ENCODE data around the gene GJB1.

GJB1 gene

DNA sequence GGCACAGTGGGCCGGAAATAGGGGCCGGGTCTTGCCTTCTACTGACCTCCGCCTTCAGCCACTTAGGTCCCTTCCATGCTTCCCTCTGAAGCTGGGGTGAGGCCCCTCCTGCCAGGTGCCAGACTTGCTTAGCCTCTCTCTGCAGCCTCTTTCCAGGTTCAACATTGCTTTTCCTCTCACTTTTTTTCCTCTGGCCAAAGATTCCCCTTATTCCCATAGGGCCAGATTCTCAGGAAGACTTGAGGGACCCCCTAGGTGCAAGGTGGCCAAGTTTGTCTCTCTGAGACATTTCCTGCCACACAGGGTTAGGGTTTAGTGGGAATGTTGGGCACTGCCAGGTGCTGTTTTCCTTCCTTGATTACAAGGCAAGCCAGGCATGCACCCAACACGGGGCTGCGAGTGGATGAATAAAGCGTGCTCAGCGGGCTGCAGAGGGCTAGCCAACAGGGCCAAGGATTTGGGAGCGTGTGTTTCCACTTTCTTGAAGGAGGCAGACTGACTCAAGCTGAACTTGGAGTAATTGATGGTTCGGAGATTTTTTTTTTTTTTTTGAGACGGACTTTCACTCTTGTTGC, 7.6 kb upstream of the GJB1 start:
- no peak for DNase-seq

DNA sequence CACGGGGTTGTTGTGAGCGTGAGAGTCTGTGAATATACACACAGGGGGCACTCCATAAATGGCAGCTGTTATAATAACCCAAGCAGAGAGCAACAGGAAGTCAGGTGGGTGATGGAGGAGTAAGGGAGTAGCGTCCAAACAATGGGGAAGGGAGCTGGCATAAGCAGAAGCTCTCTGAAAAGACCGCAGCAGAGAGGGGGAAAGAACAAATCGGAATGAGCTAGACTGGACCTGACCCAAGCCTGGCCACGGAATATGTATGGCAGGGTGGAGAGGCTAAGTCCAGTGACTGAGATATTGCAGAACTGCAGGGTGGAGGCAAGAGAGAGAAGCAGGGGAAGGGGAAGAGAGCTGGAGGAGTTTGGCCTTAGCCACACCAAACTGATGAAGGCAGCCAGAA, 6.5 kb upstream of the GJB1 start:
- no peak for DNase-seq

DNA sequence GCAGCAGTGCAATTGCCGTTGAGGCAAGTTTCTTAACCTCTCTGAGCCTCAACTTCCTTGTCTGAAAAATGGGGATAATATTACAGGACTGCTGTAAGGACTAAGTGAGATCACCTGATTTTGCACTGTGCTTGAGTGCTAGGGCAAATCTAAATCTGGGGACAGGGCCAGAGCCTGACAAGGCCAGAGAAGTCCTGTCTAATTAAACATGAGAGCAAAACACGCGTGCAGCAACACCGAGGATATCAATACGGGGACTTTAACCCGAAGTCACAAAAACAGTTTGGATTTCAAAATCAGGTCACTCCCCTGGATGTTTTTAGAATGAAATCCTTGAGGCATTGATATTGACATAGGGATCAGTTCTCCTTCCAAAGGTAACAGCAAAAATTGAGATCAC, 5.7 kb upstream of the GJB1 start:
- no peak for DNase-seq

DNA sequence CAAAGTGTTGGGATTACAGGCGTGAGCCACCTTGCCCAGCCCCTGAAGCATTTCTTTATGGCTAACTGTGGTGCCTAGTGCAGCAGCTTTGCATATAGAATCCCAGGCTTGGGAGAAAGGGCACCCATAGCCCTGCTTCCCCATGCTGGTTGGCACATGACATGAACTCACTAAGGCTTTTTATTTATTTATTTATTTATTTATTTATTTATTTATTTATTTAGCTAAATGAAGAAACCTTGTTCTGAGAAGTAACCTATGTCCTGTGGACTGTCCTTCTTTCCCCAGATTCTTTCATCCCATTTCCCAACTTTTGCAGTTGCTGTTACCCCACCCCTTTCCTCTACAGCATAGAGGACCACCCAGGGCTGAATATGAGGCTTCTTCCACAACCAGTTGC, 1.9 kb upstream of the GJB1 start:
- no peak for DNase-seq

DNA sequence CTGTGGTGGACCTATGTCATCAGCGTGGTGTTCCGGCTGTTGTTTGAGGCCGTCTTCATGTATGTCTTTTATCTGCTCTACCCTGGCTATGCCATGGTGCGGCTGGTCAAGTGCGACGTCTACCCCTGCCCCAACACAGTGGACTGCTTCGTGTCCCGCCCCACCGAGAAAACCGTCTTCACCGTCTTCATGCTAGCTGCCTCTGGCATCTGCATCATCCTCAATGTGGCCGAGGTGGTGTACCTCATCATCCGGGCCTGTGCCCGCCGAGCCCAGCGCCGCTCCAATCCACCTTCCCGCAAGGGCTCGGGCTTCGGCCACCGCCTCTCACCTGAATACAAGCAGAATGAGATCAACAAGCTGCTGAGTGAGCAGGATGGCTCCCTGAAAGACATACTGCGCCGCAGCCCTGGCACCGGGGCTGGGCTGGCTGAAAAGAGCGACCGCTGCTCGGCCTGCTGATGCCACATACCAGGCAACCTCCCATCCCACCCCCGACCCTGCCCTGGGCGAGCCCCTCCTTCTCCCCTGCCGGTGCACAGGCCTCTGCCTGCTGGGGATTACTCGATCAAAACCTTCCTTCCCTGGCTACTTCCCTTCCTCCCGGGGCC, 1.2 kb downstream of the GJB1 start:
- DNase-seq, result no peak

DNA sequence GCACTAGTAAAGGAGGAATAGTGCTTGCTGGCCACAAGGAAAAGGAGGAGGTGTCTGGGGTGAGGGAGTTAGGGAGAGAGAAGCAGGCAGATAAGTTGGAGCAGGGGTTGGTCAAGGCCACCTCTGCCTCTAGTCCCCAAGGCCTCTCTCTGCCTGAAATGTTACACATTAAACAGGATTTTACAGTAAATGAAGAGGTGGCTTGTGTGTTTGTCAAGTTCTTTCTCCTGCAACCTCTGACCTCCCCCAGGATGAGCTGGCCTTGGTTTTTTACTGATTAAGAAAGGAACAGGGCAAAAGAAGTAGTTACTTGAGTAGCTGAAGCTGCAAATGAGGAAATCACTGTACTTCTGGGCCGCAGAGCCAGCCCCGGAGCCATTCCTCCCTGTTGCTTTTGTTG, 2.0 kb downstream of the GJB1 start:
- DNase-seq, result no peak

DNA sequence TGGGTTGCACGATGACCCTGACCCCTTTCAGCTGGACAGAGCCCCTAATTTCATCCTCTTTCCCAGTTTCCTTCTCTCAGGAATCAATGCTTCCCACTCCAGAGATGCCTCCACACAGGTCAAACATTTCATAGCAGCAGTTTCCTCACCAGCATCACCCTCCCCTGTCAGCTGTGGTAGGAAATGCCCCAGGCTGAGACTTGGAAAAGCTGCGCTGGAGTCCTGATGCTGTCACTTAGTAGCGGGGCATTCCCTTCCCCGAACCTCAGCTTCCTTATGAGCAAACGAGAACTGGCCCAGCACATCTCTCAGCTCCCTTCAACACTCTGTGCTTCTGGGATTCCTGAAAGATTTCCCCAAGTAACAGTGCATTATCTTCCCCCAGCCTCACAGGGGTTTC, 2.7 kb downstream of the GJB1 start:
- DNase-seq, result no peak

DNA sequence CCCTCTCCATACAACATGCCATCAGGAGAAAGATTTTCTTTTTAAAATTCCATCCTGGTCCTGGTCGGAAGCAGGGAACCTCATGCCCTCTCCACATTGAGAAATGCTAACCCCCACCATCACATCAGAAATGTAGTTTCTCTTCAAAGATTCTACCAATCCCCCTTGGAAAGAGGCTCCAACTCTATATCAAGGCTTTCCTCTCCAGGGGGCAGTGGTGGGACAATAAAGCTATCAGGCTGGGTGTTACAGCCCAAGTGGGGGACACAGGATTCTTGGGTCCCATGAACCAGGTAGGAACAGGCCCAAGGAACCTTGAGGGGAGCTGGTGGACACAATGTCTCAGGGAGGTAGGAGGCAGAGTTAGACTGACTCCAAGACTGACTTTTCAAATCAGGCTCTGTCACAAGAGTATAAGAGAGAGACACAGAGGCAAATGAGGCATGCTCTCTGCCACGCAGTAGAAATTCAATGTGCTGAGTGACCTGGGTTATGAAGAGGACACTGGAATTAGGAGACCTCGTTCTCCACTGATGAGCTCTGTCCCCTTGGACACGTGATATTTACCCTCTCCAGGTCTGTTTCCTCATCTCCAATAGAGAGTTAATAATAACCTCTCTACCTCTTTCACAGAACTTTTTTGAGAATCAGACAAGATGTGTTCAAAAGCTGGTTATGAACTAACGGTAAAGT, 4.5 kb downstream of the GJB1 start:
- DNase-seq, result no peak

DNA sequence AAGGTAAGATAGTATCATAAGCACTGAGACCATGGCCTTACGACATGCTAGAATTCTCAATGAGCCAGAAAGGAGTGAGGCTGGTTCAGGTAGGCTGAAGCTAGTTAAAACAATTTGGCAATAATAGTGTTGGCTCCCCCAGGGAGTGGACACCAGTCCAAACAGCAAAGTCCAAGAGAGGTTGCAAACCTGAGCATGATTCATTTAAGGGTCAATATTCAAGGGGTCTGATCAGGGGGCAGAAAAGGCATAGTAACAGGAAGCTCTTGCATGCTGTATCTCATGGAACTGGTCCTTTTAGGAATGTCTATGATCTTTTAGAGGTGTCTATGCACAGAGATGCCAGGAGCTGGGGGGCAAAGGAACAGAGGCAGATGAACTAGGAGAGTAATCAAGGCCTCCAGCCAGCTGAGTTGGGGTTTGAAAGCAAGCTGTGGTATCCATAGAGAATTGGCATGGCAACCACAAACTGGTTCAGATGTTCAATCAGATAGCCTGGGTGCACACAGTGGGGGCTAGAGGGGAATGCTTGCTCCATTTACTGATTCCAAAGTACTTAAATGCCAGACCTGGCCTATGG, 5.1 kb downstream of the GJB1 start:
- no peak for DNase-seq

DNA sequence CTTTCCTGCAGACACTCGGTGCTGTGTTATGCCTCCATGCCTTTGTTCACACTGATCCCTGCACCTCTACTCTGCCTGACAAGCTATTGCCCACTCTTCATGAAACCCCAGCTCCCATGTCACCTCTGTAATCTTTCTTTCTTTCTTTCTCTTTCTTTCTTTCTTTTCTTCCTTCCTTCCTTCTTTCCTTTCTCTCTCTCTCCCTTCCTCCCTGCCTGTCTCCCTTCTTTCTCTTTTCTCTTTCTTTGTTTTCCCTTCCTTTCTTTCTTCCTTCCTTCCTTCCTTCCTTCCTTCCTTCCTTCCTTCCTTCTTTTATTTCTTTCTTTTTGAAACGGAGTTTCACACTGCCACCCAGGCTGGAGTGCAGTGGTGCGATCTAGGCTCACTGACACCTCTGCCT, 12.5 kb downstream of the GJB1 start:
- no peak for DNase-seq

DNA sequence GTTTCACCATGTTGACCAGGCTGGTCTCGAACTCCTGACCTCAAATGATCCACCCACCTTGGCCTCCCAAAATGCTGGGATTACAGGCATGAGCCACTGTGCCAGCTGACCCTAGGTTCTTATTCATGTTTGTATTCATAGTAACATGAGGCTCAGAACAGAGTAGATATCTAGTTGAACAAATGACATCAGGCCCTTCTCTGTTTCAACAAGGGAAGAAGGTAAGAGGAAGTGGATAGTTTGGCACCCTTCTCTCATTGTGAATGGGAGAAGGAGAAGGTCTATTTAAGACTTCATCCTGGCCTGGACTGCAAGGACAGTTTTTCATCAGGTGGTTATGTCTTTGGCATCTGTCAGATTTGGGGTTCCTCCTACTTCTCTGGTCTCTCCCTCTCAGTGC, 13.8 kb downstream of the GJB1 start:
- DNase-seq, result no peak

DNA sequence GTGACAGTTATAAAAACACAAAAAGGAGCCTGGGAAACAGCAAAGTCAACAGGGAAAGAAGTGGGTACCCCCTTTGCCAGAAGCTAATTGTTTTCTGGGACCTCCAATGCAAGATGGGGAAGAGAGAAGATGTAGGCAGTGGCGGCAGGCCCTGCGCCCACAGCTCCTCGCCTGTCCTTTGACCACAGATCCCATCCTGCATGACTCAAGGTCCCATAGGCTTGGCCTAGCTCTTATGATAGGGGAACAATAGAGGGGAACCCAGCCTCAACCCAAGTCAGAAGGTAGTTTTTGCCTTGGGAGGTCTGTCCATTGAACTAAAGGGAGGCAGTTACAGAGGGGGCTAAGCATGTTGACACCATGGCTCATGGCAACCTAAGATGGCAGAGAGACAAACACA, 16.8 kb downstream of the GJB1 start:
- DNase-seq, result no peak

DNA sequence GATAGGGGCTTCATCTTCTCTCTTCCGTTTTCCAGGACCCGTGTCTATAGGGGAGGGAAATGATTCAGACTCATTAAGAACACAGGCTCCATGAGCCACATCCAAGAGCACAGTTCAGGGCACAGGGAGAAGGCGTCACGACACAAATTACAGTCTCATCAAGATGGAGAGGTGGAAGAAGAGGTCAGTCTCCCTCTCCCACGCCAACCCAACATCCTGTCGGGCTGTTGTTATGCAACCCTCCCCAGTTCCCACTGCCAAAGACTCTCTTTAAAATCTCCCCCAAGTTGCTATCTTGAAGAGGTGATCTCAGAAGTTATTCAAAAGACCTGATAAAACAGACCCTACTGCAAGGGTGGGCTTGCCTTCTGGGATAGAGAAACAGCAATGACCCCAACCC, 18.3 kb downstream of the GJB1 start:
- DNase-seq, result no peak

DNA sequence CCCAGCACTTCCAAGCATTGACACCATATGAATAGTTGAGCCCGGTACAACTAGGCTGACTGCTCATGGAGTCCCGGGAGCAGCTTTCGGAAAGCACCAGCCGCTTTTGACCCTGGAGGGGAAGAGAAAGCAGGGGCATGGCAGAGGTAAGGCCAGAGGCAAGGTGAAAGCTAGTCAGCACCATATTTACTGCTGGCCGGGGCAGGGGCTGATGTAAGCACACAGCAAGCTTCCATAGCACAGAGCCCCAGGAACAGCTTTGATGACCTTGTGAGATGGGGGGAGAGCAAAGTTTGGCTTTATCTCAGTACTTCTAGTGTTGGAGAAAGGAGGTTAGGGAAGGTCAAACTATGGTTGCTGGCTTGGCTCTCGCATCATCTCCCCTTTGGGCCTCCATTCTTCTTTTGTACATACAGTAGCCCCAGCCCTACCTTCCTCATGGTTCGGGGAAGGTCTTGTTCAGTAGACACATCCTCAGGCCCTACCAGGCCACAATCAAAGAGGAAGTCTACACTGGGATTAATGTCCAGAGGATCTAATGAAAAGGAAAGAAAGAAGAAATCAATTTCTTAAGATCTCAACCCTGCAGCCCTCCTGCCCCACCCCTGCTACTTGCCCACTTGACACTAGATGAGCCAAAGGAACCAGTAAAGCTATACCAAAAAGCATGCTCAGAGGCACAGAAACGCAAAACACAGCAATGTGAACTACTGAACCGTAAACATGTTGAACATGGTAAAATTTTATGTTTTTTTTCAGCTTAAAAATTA, 21.5 kb downstream of the GJB1 start:
- no peak for DNase-seq

DNA sequence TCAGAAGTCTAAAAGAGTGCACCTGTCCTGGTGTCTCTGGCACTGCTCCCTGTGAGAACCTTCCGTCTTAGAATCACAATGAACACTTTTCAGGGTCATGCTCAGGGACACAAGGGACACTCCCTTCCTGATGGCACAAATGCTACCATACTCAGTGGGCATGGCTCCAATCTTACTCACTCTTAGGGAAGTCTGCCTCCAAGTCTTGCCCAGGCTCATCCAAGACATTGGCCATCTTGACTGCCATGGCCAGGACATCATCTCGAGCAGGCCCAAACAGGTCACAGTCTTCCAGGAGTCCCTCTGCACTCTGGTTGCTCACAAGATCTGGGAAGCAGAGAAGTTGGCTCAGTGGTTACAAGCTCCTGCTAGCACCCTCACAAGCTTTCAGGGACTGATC, 22.1 kb downstream of the GJB1 start:
- DNase-seq, result no peak

DNA sequence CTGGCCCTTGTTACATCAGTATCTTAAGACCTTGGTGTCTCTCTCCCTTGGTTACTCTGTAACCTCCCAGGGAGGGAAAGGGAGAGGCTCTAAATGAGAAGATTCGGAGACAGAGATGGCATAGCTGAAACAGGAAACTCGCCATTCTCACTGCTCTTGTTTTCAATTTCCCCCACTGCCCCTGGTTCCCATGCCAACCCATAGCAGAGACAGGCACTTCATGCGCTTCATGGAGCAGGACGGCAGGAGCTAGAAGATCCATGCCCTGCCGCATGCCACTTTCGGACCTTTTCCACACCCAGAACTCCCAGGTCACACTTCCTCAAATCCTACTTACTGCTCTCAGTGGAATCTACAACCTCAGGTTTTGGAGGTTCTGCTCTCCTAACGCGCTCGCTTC, 27.8 kb downstream of the GJB1 start:
- no peak for DNase-seq

DNA sequence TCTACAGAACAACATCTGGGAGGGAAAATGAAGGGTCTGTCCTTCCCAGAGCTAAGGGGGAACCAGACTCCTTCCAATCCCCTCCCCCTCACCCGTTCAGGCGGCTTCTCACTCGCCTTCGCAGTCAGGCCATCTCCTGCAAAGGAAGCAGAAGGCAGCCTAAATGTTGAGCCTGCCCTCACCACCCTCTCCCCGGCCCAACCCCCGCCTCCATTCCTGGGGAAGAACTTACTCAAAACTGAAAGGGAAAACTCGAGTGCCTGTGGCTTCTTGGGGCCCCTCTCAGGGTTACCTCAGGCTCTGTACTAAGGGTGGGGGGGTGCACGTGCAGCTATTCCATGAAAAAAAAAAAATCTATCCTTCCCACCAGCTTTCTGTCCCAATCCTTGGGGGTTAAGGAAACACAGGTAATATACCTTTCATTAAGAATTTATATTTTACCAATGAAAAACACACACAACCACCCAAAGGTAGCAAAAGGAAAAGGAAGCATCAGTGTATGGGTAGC, 28.5 kb downstream of the GJB1 start:
- DNase-seq, result no peak

DNA sequence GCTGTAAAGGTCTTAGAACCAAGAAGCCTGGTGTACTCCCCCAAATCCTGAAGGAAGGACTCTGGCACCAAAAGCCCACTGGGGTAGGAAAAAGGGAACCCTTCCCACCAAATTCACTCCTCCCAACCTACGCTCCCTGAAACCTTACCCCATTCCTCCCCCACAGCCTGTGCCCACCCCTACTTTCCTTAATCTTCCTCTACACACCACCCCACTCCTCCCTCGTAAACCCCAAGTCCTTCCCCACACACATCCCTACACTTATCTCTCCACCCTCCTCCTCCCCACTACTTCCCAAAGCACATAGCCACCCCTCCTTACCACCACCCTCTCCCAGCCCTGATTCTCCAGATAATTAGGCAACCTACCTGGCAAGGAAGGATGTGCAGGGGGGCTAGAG, 29.2 kb downstream of the GJB1 start:
- DNase-seq, result no peak

DNA sequence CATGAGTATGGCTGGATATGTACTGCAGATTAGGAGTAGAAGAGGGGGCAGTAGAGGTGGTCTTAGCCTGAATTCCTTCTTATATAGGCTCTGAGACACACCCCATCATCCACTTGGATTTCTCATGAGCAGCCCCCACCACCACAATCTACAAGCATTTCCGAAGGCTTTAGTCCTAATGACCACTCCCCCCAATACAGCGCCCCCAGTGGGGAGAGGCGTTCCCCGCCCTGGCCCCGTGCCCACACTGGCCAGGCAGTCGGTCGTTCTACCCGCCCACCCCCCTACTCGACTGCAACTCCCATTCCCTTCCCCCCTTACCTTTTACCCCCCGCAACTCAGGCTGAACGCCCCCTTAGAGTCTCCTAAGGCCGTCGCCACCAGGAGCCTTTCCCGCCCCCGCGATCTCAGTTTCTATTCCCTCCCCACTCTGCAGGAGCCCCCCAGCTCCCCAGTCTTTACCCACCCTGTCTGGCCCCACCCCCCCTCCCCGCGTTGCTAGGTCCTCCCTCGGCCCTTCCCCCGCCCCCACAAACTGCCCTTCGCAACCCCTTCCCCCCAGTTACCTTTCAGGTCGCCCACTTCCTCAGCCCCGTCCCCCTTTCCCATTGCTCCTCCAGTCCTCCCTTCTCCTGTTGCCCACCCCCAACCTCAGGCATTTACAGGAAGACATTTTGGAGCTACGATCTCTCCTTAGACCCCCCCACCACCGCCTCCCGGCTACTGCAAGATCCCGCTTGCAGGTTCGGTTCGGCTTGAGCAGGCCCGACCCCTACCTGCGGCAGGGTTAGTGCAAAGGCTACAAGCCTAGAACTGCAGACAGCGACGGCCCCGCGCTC, 30.4 kb downstream of the GJB1 start:
- no peak for DNase-seq

DNA sequence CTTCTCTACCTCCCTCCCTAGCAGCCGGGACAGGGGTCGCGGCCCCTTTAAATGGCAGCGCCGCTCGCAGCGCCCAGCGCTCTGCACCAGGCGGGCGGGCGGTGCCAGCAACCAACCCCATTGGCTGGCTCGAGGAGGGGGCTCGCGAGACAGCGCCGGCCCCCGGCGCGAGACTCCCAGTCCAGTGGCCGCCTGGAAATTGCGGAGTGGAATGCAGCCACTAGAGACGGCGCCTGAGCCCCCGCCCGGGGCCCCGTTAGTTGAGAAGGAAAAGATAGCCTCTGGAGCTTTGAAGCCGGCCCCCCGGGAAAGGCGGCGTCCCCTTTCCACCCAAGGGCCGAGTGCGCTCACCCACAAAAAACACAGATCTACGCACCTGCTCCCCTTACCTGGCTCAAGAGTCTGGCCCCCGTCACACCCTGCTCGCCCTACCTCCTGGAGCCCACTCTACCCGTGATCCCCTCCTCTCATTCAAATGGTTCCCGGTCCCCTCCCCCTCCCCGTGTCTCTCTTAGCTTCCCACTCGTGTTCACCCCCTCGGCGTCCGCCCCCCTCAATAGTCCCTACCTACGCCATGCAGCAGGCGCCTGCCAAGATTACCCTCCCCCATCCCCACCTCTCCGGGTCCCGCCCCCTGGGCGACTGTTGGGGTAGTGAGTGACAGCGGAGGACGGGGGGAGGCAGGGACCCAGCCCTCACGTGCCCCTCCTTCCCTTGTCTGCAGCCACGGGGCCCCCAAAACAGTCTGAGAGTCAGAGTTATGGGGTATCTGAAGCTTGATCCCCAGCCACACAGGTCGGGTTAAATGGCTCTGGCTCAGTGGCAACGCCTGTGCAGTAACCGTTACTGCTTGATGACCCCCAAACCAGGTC, 31.3 kb downstream of the GJB1 start, which contains the start of gene ZMYM3:
Gene ZMYM3, minus strand, starts transcription at position 49 of the 872 bp plus-strand sequence. CDS start 885 bp downstream, outside the sequence.
- DNase-seq, result peak; percentile 53 to 55

DNA sequence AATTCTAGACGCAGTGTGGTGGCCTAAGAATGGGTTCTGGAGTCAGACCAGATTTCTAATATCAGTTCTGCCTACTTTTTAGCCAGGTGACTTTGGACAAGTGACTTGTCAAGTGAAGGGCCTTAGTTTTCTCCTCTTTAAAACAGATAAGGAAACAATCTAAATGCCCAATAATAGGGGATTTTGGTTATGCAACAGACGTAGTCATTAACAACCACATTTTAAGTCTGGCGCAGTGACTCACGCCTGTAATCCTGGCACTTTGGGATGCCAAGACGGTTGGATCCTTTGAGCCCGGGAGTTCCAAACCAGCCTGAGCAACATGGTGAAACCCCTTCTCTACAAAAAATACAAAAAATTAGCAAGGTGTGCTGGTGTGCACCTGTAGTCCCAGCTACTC, 33.0 kb downstream of the GJB1 start:
- no peak for DNase-seq
